Psoas muscle (tissue), 8 donors: Measurements from ENCODE around the gene MTMR12. TPM values are rescaled to one million over a fixed set of nuclear protein-coding genes. Genes with fewer than 3 reads are reported as not detected.
"Not testable (repeated sequence)": the region's sequence is repeated elsewhere in the genome, so short reads cannot be mapped to it uniquely, and the experiment has no call there.

Source experiments
- ATAC-seq, 4 donors: fragments of 200-7000 bp; cut with Tn5 transposase; one replicate each; pipeline ENCODE4 v1.9.1; 2020; ENCODE audit warnings: moderate library complexity in 3 of 4, mild to moderate bottlenecking in 2 of 4
- DNase-seq, 2 donors: peaks; one replicate each; pipeline ENCODE4 v3.0.0-alpha.2; 2020
- H3K27ac ChIP-seq: fragments of 200-600 bp; one replicate; pipeline ENCODE4 v1.8.0; 2022
- H3K27me3 ChIP-seq, 3 donors: fragments of 200-600 bp in 1 of 3; one replicate each; pipeline versions ENCODE4 v1.6.1 to v1.8.0; 2013 to 2022; ENCODE audit warnings: low read length in 2 of 3, mild to moderate bottlenecking in 2 of 3, moderate library complexity in 1 of 3; ENCODE audit not compliant: insufficient read depth in 3 of 3
- H3K36me3 ChIP-seq, 2 donors: fragments of 200-600 bp in 1 of 2; one replicate each; pipeline versions ENCODE4 v1.6.1 to v1.8.0; 2013 to 2022; ENCODE audit warnings: low read depth in 1 of 2, mild to moderate bottlenecking in 1 of 2, moderate library complexity in 1 of 2; ENCODE audit not compliant: insufficient read depth in 1 of 2
- H3K4me1 ChIP-seq: fragments of 200-600 bp; one replicate; pipeline ENCODE4 v1.8.0; 2022
- H3K4me3 ChIP-seq: fragments of 200-600 bp; one replicate; pipeline ENCODE4 v1.8.0; 2022; ENCODE audit warnings: mild to moderate bottlenecking
- H3K9me3 ChIP-seq: fragments of 200-600 bp; one replicate; pipeline ENCODE4 v1.8.0; 2022
- WGBS, 3 donors: extraction: QIAGEN DNeasy Blood & Tissue Kit; methylation state at CpG; one replicate each; pipeline versions ENCODE4 v1.1.6 to v1.1.7; 2013; 5-methylcytosine and 5-hydroxymethylcytosine counted together
- intact Hi-C, 2 donors: fragments of 100-400 bp; cut with DNase I; formaldehyde crosslinking; loops; one replicate each; pipeline versions ENCODE4 v1.11.0 to v1.14.2; 2022
- polyA plus RNA-seq, 3 donors: library from polyadenylated mRNA; stranded (reverse); fragments of 200-250 nt; gene quantifications; one replicate each; pipeline ENCODE4 v1.2.3, GENCODE V29; 2013
- total RNA-seq, 4 donors: library from RNA; stranded (reverse); fragmentation: NEBNext Ultra II Directional in 2 of 4; extraction: Animal tissue kit (Norgen Biotek cat#: 25700) in 2 of 4; gene quantifications; one replicate each; pipeline versions ENCODE4 v1.2.1 to v1.2.4, GENCODE V29; 2021 to 2023
- TF ChIP-seq, protein P1 (sequence below): fragments of 200-600 bp; IDR thresholded peaks from one replicate; pipeline ENCODE4 v1.8.0; 2022; ENCODE audit warnings: antibody characterized with exemption
- donor health status: healthy with polysubstance abuse.
- donor health status: DM: no; HTN: no; CAD: no; lungs with moderate emphysema.
- donor health status: Bipolar disorder and iron deficiency.
- donor health status: healthy.
- donor health status: DM: yes; HTN: yes; CAD: no.
- donor health status: DM: no; HTN: no; CAD: no.
- donor health status: DM: no; HTN: no; CAD: no.
- donor health status: DM: yes; HTN: yes; CAD: no.

MTMR12 gene
- total and polyA plus RNA-seq, 7 donors, result 2.4 to 8.9 (median 8.2) TPM

DNA sequence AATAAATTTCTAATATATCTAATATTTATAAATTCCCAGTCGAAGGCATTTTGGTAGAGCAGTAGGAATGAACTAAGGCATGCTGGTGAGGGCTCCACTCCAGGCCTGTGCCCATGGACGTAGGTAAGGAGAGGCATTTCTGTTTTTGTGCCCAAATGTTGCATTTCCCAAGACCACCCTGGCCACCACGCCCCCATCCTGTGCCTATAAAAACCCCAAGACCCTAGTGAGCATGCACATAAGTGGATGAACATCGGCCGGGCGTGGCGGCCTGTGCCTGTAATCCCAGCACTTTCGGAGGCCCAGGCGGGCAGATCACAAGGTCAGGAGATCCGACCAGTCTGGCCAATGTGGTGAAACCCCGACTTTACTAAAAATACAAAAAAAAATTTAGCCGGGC is 10.1 kb upstream of the MTMR12 start:
- Histone ChIP-seq H3K27me3 (no peaks in the 10 kb centered on the region), H3K4me1 (peaks cover 9% of the 10 kb centered on the region), H3K4me3 (no peak overlapping the region), H3K36me3 (no peaks in the 10 kb centered on the region), H3K9me3 (no peaks in the 10 kb centered on the region), H3K27ac (no peak overlapping the region)
- TF ChIP-seq, protein P1, sequence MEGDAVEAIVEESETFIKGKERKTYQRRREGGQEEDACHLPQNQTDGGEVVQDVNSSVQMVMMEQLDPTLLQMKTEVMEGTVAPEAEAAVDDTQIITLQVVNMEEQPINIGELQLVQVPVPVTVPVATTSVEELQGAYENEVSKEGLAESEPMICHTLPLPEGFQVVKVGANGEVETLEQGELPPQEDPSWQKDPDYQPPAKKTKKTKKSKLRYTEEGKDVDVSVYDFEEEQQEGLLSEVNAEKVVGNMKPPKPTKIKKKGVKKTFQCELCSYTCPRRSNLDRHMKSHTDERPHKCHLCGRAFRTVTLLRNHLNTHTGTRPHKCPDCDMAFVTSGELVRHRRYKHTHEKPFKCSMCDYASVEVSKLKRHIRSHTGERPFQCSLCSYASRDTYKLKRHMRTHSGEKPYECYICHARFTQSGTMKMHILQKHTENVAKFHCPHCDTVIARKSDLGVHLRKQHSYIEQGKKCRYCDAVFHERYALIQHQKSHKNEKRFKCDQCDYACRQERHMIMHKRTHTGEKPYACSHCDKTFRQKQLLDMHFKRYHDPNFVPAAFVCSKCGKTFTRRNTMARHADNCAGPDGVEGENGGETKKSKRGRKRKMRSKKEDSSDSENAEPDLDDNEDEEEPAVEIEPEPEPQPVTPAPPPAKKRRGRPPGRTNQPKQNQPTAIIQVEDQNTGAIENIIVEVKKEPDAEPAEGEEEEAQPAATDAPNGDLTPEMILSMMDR, result no peak
- DNase-seq, result no peak
- WGBS, 3 donors, result 96 to 97% (median 97%) methylated on average over 12 of the region's 12 CpGs
- intact Hi-C loops, result no loop called here
- ATAC-seq, result no peak

DNA sequence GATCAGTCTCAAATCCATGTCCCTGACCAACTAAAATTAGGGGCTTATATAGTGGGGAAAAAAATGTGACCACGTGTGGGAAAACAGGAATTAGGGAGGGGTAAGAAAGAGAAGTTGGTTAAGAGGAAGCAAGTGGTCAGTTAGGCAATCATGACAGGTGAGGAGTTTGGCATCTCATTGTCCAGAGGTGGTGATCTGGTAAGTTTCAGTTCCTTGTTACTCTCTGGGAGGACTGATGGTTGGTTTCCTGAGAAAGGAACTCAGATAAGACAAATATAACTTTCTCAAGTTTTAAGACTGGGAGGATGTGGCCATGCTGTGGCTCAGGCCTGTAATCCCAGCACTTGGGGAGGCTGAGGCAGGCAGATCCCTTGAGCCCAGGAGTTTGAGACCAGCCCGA is 9.0 kb upstream of the MTMR12 start:
- intact Hi-C loops, H3K27me3 ChIP-seq, ATAC-seq, H3K36me3 ChIP-seq, H3K4me3 ChIP-seq, DNase-seq, H3K9me3 ChIP-seq, H3K27ac ChIP-seq, H3K4me1 ChIP-seq: not testable (repeated sequence)
- 85 to 90% (median 88%) methylated on average over 2 of the region's 2 CpGs for WGBS, 3 donors

GRCh38 chr5:32320576-32320975 is 7.8 kb upstream of the MTMR12 start:
- no peaks in the 10 kb centered on the region for H3K27me3 ChIP-seq
- intact Hi-C loops, result no loop called here
- no peaks in the 10 kb centered on the region for H3K36me3 ChIP-seq
- H3K4me1 ChIP-seq, result peaks cover 4% of the 10 kb centered on the region
- ATAC-seq (no peak), DNase-seq (no peak)
- H3K9me3 ChIP-seq, result no peaks in the 10 kb centered on the region
- no peak overlapping the region for H3K4me3 ChIP-seq
- H3K27ac ChIP-seq, result no peak overlapping the region
- TF ChIP-seq, protein P1, result no peak
- WGBS, 3 donors, result 88 to 95% (median 90%) methylated on average over 9 to 10 of the region's 10 CpGs

- Histone ChIP-seq H3K4me3 (no peak overlapping the region), H3K27ac (no peak overlapping the region), H3K27me3 (no peaks in the 10 kb centered on the region), H3K4me1 (peaks cover 4% of the 10 kb centered on the region), H3K9me3 (no peaks in the 10 kb centered on the region), H3K36me3 (no peaks in the 10 kb centered on the region)
- DNase-seq, result no peak
- ATAC-seq, result no peak
- 75 to 82% (median 75%) methylated on average over 7 of the region's 7 CpGs for WGBS, 3 donors
- TF ChIP-seq, protein P1, result no peak
- intact Hi-C loops, result loop anchor here in 1 of 2 donors (5.0 kb wide), 1 partner anchor 323 kb away; no protein-coding TSS in a partner anchor
Measured at GRCh38 chr5:32319926-32320543, 7.3 kb upstream of the MTMR12 start.

- Histone ChIP-seq H3K27me3 (no peaks in the 10 kb centered on the region), H3K4me1 (no peaks in the 10 kb centered on the region), H3K36me3 (no peaks in the 10 kb centered on the region), H3K4me3 (no peak overlapping the region), H3K9me3 (no peaks in the 10 kb centered on the region), H3K27ac (no peak overlapping the region)
- TF ChIP-seq, protein P1, result no peak
- intact Hi-C loops, result loop anchor here in 1 of 2 donors (5.0 kb wide), 1 partner anchor 322 kb away; no protein-coding TSS in a partner anchor
- no peak for ATAC-seq
- no peak for DNase-seq
- 78 to 81% (median 79%) methylated on average over 7 of the region's 7 CpGs for whole genome bisulfite sequencing, 3 donors
Measured at GRCh38 chr5:32319392-32319791, 6.7 kb upstream of the MTMR12 start.
